Mucosa of descending colon (tissue), 3 donors: ENCODE measurements around the gene TMEM30B. TPM values are rescaled to one million over a fixed set of nuclear protein-coding genes. Genes with fewer than 3 reads are reported as not detected.

Source experiments
- ATAC-seq: fragments of 200-7000 bp; cut with Tn5 transposase; one replicate; pipeline ENCODE4 v1.9.1; 2020; ENCODE audit warnings: mild to moderate bottlenecking, moderate library complexity
- DNase-seq, 3 donors: peaks; one replicate each; pipeline ENCODE4 v3.0.0-alpha.2; 2020
- H3K36me3 ChIP-seq: fragments of 200-600 bp; one replicate; pipeline ENCODE4 v1.8.0; 2021; ENCODE audit warnings: low read depth, mild to moderate bottlenecking
- H3K4me1 ChIP-seq: fragments of 200-600 bp; one replicate; pipeline ENCODE4 v1.8.0; 2021; ENCODE audit warnings: low read depth, mild to moderate bottlenecking
- H3K4me3 ChIP-seq: fragments of 200-600 bp; one replicate; pipeline ENCODE4 v1.8.0; 2021; ENCODE audit warnings: mild to moderate bottlenecking
- H3K9me3 ChIP-seq: fragments of 200-600 bp; one replicate; pipeline ENCODE4 v1.8.0; 2021; ENCODE audit warnings: mild to moderate bottlenecking
- intact Hi-C, 2 donors: fragments of 100-400 bp; cut with DNase I in 1 of 2; cut with micrococcal nuclease in 1 of 2; formaldehyde crosslinking; loops; one replicate each; pipeline versions ENCODE4 v1.11.0 to v1.11.1; 2022; cut with DNase I, micrococcal nuclease
- total RNA-seq, 3 donors: library from RNA; stranded (reverse); fragmentation: NEBNext Ultra II Directional in 2 of 3; extraction: Animal tissue kit (Norgen Biotek cat#: 25700) in 2 of 3; gene quantifications; one replicate each; pipeline versions ENCODE4 v1.2.1 to v1.2.4, GENCODE V29; 2021 to 2023
- TF ChIP-seq, protein P1 (sequence below): fragments of 200-600 bp; IDR thresholded peaks from one replicate; pipeline ENCODE4 v1.8.0; 2022; ENCODE audit warnings: antibody characterized with exemption, mild to moderate bottlenecking
- donor health status: DM: no; HTN: no; CAD: no; lungs with moderate emphysema.
- donor health status: DM: no; HTN: no; CAD: no.
- donor health status: DM: no; HTN: yes; CAD: no.

TMEM30B gene
- total RNA-seq, 3 donors from 2014 or later: 26.2 to 83.8 (median 54.1) TPM

DNA sequence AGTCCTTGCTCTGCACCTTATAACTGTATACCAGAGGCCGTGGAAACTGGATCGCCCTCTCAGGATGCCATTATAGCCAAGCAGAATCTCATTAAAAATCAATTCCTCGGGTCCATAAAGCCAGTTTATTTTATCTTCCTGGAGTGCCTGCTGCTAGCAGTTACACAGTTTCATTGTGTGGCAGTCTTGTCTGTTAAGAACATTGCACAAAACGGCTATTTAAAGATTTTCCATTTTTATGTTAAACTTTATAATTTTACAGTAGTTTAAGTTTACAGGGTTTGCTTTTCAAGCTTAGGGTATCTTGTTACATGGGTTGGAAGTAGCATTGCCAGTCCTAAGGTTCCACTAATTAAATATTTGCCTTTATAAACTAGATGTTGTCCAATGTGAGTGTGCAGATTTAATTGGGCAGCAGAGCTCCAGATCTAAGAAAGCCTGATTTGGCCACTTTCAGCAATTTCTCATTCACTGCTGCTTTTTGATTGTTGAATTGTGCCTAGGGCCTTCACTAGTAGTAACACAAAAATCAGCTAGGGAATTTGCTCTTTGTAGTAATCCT lies 17.0 kb downstream of the TMEM30B start:
- ATAC-seq (no peak), DNase-seq (no peak)
- Histone ChIP-seq H3K36me3 (no peaks in the 10 kb centered on the region), H3K4me1 (no peaks in the 10 kb centered on the region), H3K9me3 (no peaks in the 10 kb centered on the region), H3K4me3 (no peak overlapping the region)
- intact Hi-C loops: no loop called here
- TF ChIP-seq, protein P1, sequence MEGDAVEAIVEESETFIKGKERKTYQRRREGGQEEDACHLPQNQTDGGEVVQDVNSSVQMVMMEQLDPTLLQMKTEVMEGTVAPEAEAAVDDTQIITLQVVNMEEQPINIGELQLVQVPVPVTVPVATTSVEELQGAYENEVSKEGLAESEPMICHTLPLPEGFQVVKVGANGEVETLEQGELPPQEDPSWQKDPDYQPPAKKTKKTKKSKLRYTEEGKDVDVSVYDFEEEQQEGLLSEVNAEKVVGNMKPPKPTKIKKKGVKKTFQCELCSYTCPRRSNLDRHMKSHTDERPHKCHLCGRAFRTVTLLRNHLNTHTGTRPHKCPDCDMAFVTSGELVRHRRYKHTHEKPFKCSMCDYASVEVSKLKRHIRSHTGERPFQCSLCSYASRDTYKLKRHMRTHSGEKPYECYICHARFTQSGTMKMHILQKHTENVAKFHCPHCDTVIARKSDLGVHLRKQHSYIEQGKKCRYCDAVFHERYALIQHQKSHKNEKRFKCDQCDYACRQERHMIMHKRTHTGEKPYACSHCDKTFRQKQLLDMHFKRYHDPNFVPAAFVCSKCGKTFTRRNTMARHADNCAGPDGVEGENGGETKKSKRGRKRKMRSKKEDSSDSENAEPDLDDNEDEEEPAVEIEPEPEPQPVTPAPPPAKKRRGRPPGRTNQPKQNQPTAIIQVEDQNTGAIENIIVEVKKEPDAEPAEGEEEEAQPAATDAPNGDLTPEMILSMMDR: no peak

DNA sequence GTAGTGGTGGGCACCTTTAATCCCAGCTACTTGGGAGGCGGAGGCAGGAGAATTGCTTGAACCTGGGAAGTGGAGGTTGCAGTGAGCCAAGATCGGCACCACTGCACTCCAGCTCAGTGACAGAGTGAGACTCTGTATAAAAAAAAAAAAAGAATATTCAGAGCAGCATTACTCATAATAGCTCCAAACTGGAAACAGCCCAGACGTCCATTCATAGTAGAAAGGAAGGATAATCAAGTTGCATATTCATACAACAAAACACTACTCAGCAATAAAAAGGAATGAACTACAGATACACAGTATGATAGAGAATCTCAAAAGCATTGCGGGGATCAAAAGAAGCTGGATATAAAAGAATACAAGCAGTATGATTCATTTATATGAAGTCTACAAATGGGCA lies 19.1 kb downstream of the TMEM30B start:
- H3K4me1 ChIP-seq: no peaks in the 10 kb centered on the region
- H3K36me3 ChIP-seq: no peaks in the 10 kb centered on the region
- no peak for ATAC-seq
- TF ChIP-seq, protein P1: no peak
- DNase-seq: no peak
- intact Hi-C loops: no loop called here
- no peaks in the 10 kb centered on the region for H3K9me3 ChIP-seq
- H3K4me3 ChIP-seq: no peak overlapping the region

DNA sequence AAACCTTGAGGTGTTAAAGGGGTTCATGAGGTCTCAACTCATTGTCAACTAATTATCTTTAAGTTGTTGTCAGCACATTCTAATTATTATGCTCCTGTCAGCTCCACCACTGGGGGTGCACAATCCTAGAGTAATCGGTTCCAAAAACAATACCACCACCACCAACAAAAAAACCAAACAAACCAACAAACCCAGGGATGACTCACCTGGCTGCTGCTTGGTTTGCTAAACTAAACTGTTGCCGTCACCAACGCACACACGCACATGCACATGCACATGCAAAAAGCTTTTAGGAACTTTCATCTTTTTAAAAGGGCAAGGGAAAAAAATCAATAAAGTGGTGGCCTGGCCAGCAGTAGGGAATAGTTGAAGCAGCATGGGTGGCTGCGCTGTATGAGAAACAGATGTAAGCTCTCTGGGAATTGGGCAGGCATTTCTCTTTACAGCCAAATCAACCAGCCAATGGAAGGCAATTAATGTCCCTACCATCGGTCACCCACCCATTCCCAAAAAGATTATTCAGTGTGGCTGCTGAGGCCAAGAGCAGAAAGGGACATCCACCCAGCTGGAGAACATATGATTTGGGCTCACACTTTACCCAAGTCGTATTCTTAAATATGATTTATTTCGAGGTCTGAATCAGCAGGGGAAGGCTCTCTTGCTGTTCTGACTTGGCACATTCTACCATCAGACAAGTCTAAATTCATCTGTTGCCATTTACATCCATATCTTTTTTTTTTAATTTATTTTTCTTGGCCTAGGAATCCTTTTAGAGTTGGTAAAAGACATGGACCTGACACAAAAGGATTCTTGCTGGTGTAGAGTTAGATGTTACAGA lies 20.0 kb downstream of the TMEM30B start:
- H3K36me3 ChIP-seq: no peaks in the 10 kb centered on the region
- H3K4me3 ChIP-seq: no peak overlapping the region
- H3K9me3 ChIP-seq: no peaks in the 10 kb centered on the region
- intact Hi-C loops: no loop called here
- no peak for ATAC-seq
- TF ChIP-seq, protein P1: no peak
- no peak for DNase-seq
- H3K4me1 ChIP-seq: no peaks in the 10 kb centered on the region

DNA sequence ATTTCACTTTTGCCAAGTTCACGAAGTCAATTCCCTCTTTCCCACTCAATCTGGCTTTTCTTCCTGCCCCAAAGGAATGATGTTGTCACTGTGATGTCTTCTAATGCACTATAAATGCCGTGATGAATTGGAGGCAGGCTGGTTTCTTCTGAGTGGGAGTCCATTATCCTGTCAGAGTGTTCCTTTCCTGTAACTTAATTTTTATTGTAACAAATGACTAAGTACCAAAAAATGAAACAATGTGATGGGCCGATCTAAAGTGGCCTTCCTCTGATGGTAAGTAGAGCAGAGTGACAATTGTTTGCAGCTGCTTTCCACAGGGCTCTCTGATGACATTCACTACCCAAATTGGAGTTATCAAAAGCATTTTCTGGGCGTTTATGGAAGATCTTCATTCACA lies 22.2 kb downstream of the TMEM30B start:
- Histone ChIP-seq H3K9me3 (no peaks in the 10 kb centered on the region), H3K4me1 (no peaks in the 10 kb centered on the region), H3K36me3 (no peaks in the 10 kb centered on the region), H3K4me3 (no peak overlapping the region)
- TF ChIP-seq, protein P1: no peak
- ATAC-seq (no peak), DNase-seq (no peak)
- intact Hi-C loops: loop anchor here (10.0 kb wide), 2 partner anchors 634 to 904 kb away; no protein-coding TSS in a partner anchor

DNA sequence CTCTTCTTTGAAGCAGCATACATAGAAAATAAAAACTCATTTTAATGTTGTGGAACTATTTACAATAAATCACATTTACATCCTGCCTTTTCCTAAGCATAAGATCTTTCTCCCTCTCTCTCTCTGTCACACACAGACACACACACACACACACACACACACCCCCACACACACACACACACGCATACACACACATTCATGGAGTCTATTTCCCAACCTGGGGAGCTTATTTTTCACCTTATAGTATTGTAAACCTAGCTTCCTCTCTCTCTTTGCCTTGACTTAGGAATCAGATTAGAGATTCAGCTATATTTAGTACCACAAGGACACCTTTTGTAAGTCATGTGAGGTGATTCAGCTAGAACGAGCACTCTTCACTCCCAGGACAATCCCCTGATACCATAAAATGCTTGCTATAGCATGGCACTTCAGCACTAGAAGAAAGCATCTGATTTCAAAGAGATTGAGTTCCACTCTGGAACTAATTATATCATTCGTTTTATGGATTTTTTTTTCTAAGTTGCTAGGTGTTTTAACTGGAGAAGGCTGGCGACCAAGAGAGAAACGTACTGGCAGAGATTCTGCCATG lies 23.6 kb downstream of the TMEM30B start:
- ATAC-seq: no peak
- intact Hi-C loops: loop anchor here (10.0 kb wide), 2 partner anchors 633 to 903 kb away; no protein-coding TSS in a partner anchor
- TF ChIP-seq, protein P1: no peak

More for the DNA sequence above, 23.6 kb downstream of the TMEM30B start:
- H3K4me3 ChIP-seq: no peak overlapping the region
- no peaks in the 10 kb centered on the region for H3K9me3 ChIP-seq
- DNase-seq: no peak
- H3K4me1 ChIP-seq: no peaks in the 10 kb centered on the region
- no peaks in the 10 kb centered on the region for H3K36me3 ChIP-seq
